GM19043 (cell line): ENCODE data around the gene PCYOX1L.

Experiments used
- ATAC-seq: cut with Tn5 transposase; IDR thresholded peaks from one replicate; pipeline ENCODE4 v1.9.1; 2021; ENCODE audit warnings: low read depth; ENCODE audit not compliant: unreplicated experiment

PCYOX1L gene

DNA sequence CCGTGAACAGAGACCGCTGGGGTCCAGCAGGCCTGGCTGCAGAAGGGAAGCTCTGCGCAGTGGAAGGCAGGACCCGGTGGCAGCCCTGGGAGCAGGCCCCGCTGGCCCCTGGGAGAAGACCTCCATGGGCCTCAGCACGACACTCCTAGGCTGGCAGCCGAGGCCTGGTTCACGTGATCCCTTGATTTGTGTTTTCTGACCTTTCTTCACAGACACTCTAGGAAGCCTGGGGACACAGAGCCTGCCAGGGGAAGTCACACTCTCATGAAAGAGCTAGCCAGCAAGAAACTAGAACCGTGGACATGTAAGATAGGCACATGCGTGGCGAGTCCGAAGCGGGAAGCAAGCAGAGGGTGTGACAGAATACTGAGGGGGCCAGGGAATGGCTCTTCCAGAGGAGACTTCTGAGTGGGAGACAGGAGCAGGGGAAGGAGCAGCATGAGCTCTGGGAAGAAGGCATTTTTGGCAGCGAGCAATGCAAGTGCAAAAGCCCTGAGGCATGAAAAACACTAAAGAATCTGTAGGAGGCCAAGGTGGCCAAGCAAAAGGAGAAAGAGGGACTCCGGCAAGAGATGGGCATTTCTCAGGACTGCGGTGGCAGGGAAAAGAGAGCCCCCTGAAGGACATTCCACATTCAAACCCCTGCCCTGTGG, 47.8 kb downstream of the PCYOX1L start:
- ATAC-seq: no peak

DNA sequence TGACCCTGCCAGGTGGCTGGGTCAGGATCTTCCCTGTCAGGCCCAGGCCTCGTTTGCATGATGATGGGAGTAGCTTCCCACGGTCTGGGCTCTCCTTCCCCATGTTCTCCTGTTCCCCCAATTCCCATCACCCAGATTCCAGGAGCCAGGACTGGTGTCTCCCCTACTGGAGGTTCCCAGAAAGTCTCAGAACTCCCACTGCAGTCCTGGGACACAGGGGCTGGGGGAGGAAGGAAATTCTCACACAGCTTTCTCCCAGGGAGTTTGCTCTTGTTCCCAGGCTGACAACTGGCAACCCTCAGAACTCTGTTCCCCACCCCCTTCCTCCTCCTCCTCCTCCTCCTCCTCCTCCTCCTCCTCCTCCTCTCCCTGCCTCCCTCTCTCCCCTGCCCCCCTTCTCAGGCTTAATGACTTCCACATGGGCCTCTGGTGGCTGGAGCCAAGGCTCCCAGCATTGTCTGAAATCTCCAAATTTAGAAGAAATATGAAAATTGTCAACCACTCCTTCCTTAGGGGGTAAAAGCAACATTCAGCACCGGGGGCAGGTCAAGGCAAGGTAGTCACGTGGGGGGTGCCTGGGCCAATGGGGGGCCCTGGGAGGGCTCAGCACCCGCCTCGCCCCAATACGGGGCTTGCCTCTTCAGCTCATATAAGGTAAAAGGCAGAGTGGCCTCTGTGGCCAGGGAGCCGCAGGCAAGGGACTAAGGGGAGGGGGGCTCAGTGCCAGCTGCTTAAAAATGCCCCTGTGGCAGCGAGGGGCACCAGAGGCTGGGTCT, 48.5 kb downstream of the PCYOX1L start:
- ATAC-seq: no peak

DNA sequence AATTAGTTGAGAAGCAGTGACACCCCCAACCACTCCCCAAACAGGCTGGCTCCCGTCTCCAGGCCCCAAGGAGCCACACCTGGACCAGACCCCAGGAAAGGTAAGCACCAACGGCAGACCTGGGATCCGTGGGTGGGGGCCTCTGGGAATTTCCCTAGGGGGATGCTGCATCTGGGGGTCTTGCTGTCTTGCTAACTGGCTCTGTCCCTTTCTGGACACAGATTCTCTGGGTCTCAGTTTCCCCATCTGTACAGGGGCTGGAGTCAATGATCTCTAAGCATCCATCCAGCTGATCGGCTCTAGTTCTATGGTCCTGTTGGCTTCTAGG, 49.1 kb downstream of the PCYOX1L start:
- no peak for ATAC-seq

- ATAC-seq: no peak
Measured at GRCh38 chr5:149407323-149408251, 49.7 kb downstream of the PCYOX1L start.

DNA sequence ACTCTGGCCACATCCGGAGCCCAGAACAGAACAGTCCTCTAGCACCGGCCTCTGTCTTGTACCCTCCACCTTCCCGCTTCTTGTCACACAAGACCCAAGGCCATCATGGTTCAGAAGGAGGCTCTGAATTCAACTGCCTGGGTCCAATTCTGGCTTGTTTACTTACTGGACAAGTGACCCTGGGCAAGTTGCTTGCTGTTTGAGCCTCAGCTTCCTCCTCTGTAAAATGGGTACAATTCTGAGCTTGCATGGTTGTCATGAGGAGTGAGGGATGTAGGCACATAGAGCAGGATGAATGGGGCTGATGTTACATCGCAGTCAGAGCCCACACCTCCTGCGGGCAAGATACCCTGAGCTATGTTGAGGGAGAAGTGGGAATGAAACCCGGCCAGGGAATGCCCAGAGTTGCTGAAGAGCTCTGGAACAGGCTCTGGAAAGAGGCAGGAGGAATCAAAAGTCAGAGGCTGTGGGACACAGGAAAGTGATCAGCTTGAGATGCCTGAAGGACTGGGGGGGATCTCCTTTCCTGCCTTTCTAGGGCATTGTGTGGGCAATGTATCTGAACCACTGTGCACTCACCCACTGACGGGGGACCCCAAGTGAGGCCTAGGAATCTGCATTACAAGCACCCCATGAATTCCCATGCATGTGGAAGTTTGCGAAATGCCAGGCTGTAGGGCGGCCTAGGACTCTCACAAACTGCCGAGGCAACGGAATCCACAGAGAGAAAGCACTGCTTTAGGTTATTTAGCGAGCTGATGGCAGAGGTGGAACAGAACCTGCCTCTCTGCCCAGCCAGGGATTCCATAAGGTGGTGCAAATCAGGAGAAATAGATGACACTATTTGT, 50.6 kb downstream of the PCYOX1L start:
- ATAC-seq: no peak

- no peak for ATAC-seq
Measured at GRCh38 chr5:149409268-149409948, 51.6 kb downstream of the PCYOX1L start.

GRCh38 chr5:149410071-149410470, 52.2 kb downstream of the PCYOX1L start:
- ATAC-seq: no peak

GRCh38 chr5:149410721-149411432, 53.0 kb downstream of the PCYOX1L start:
- no peak for ATAC-seq

DNA sequence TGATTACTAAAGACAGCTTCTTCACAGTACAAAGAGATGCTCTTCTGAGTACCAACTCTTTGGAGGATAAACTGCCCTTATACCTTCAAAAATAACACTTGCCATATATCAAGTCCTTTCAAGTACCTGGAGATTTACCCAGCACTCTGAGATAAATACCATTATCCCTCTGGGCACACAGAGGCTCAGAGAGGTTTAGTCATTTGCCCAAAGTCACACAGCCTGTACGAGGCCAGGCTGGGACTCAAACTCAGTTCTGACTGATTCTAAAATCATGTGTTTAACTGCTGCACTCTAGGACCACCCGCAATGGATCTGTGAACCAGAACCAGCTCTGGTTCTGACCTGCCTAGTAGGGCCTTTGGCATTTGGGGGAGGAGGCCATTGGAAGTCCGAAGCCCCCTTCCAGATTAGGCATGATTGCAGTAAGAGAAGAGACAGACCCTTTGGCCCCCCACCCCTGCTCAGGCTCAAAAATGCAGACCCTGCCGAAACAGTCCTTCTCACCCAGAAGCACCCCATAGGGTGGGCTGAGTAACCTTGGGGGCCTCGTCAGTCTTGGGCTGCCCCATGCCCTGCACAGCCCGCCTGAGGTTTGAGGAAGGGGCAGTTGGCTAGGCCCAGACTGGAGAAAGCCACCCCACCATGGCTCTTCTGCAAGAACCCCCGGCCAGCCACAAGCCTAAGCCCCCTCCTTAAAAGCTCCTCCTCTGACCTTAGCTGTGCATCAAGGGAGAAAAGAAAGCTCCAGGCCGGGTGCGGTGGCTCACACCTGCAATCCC, 54.1 kb downstream of the PCYOX1L start:
- ATAC-seq: no peak

GRCh38 chr5:149412783-149413476, 55.1 kb downstream of the PCYOX1L start:
- ATAC-seq: no peak

GRCh38 chr5:149413477-149414210, 55.8 kb downstream of the PCYOX1L start:
- no peak for ATAC-seq

GRCh38 chr5:149414405-149415065, 56.7 kb downstream of the PCYOX1L start:
- no peak for ATAC-seq

GRCh38 chr5:149415066-149415967, 57.5 kb downstream of the PCYOX1L start:
- no peak for ATAC-seq

GRCh38 chr5:149416987-149417710, 59.3 kb downstream of the PCYOX1L start:
- ATAC-seq: no peak
